ENCODE data around the gene SFXN2.
A peak's percentile ranks its signal among the peaks of the same experiment; 100 is the strongest.

Gene SFXN2

GRCh38 chr10:102723989-102724388, 9.6 kb downstream of the SFXN2 start:
- no peak for TF ChIP-seq CTCF (IDR thresholded peaks at IDR 0.05; ENCODE audit: low read depth, low read length)
- H3K4me3 ChIP-seq (ENCODE audit: low read depth, low read length) = no peak overlapping the region

GRCh38 chr10:102726274-102726673, 11.8 kb downstream of the SFXN2 start:
- no peak for TF ChIP-seq CTCF (IDR thresholded peaks at IDR 0.05; ENCODE audit: low read depth, low read length)
- H3K4me3 ChIP-seq (ENCODE audit: low read depth, low read length) = no peak overlapping the region

GRCh38 chr10:102727037-102727818, 12.8 kb downstream of the SFXN2 start:
- H3K4me3 ChIP-seq (ENCODE audit: low read depth, low read length) = no peak overlapping the region
- no peak for TF ChIP-seq CTCF (IDR thresholded peaks at IDR 0.05; ENCODE audit: low read depth, low read length)

GRCh38 chr10:102729029-102730026, 14.9 kb downstream of the SFXN2 start:
- H3K4me3 ChIP-seq (ENCODE audit: low read depth, low read length) = no peak overlapping the region
- peak; percentile 89 for TF ChIP-seq CTCF (IDR thresholded peaks at IDR 0.05; ENCODE audit: low read depth, low read length)

- TF ChIP-seq CTCF (IDR thresholded peaks at IDR 0.05; ENCODE audit: low read depth, low read length) = no peak
Measured at GRCh38 chr10:102731222-102731800, 16.9 kb downstream of the SFXN2 start.

GRCh38 chr10:102732661-102733060, 18.2 kb downstream of the SFXN2 start:
- TF ChIP-seq CTCF (IDR thresholded peaks at IDR 0.05; ENCODE audit: low read depth, low read length) = no peak

More at GRCh38 chr10:102731222-102731800, 16.9 kb downstream of the SFXN2 start:
- no peak overlapping the region for H3K4me3 ChIP-seq (ENCODE audit: low read depth, low read length)

More at GRCh38 chr10:102732661-102733060, 18.2 kb downstream of the SFXN2 start:
- no peak overlapping the region for H3K4me3 ChIP-seq (ENCODE audit: low read depth, low read length)

All from WI38 (cell line).